ENCODE measurements around the gene UBE2E3.
"Not testable (repeated sequence)": the region's sequence is repeated elsewhere in the genome, so short reads cannot be mapped to it uniquely, and the experiment has no call there.

UBE2E3 gene

GRCh38 chr2:180980106-180980942 lies at the start of gene UBE2E3:
UBE2E3 (plus strand) TSS chr2:180980605; CDS start chr2:180982043, 1,438 bp downstream.
- H3K27ac ChIP-seq (ENCODE audit: low read length), result peak within 1 kb of the TSS; percentile 64
- H3K9me3 ChIP-seq (ENCODE audit: insufficient read depth, low read depth, low read length), result no peaks in the 10 kb centered on the region
- peak within 1 kb of the TSS; percentile 93 for H3K9ac ChIP-seq (ENCODE audit: low read depth, low read length)
- H3K4me1 ChIP-seq (ENCODE audit: insufficient read depth, low read length), result peaks cover 28% of the 10 kb centered on the region
- H3K4me3 ChIP-seq (ENCODE audit: low read length), result peak within 1 kb of the TSS; percentile 81
- H3K36me3 ChIP-seq (ENCODE audit: insufficient read depth, low read depth, low read length), result peaks cover 22% of the 10 kb centered on the region; the same call in 1 of the 2 replicates
- peaks cover 3% of the 10 kb centered on the region; the same call in 1 of the 2 replicates for H3K27me3 ChIP-seq (ENCODE audit: insufficient read depth, low read length)

GRCh38 chr2:180931841-180932240 lies 48.6 kb upstream of the UBE2E3 start:
- no peak overlapping the region for H3K4me3 ChIP-seq (ENCODE audit: low read length)
- H3K36me3 ChIP-seq (ENCODE audit: insufficient read depth, low read depth, low read length), result no peaks in the 10 kb centered on the region
- H3K9me3 ChIP-seq (ENCODE audit: insufficient read depth, low read depth, low read length), result no peaks in the 10 kb centered on the region
- H3K4me1 ChIP-seq (ENCODE audit: insufficient read depth, low read length), result no peaks in the 10 kb centered on the region
- no peaks in the 10 kb centered on the region for H3K27me3 ChIP-seq (ENCODE audit: insufficient read depth, low read length)
- no peak overlapping the region for H3K9ac ChIP-seq (ENCODE audit: low read depth, low read length)
- no peak overlapping the region for H3K27ac ChIP-seq (ENCODE audit: low read length)

- no peaks in the 10 kb centered on the region for H3K9me3 ChIP-seq (ENCODE audit: insufficient read depth, low read depth, low read length)
- no peaks in the 10 kb centered on the region for H3K27me3 ChIP-seq (ENCODE audit: insufficient read depth, low read length)
- H3K4me3 ChIP-seq (ENCODE audit: low read length), result no peak overlapping the region
- no peaks in the 10 kb centered on the region for H3K36me3 ChIP-seq (ENCODE audit: insufficient read depth, low read depth, low read length)
- H3K9ac ChIP-seq (ENCODE audit: low read depth, low read length), result no peak overlapping the region
- no peak overlapping the region for H3K27ac ChIP-seq (ENCODE audit: low read length)
- H3K4me1 ChIP-seq (ENCODE audit: insufficient read depth, low read length), result no peaks in the 10 kb centered on the region
Measured at GRCh38 chr2:180933332-180933731, 47.1 kb upstream of the UBE2E3 start.

- Histone ChIP-seq H3K36me3 (ENCODE audit: insufficient read depth, low read depth, low read length) (no peaks in the 10 kb centered on the region), H3K27ac (ENCODE audit: low read length) (no peak overlapping the region), H3K4me1 (ENCODE audit: insufficient read depth, low read length) (no peaks in the 10 kb centered on the region)
Measured at GRCh38 chr2:180934911-180935310, 45.5 kb upstream of the UBE2E3 start.

GRCh38 chr2:180937480-180937879 lies 42.9 kb upstream of the UBE2E3 start:
- H3K4me1 ChIP-seq (ENCODE audit: insufficient read depth, low read length); H3K9me3 ChIP-seq (ENCODE audit: insufficient read depth, low read depth, low read length); H3K27me3 ChIP-seq (ENCODE audit: insufficient read depth, low read length); H3K4me3 ChIP-seq (ENCODE audit: low read length); H3K36me3 ChIP-seq (ENCODE audit: insufficient read depth, low read depth, low read length); H3K9ac ChIP-seq (ENCODE audit: low read depth, low read length); H3K27ac ChIP-seq (ENCODE audit: low read length): not testable (repeated sequence)

More at GRCh38 chr2:180934911-180935310, 45.5 kb upstream of the UBE2E3 start:
- H3K9ac ChIP-seq (ENCODE audit: low read depth, low read length), result no peak overlapping the region
- H3K4me3 ChIP-seq (ENCODE audit: low read length), result no peak overlapping the region
- H3K9me3 ChIP-seq (ENCODE audit: insufficient read depth, low read depth, low read length), result no peaks in the 10 kb centered on the region
- no peaks in the 10 kb centered on the region for H3K27me3 ChIP-seq (ENCODE audit: insufficient read depth, low read length)

GRCh38 chr2:180938451-180938850 lies 42.0 kb upstream of the UBE2E3 start:
- Histone ChIP-seq H3K27ac (ENCODE audit: low read length) (no peak overlapping the region), H3K36me3 (ENCODE audit: insufficient read depth, low read depth, low read length) (no peaks in the 10 kb centered on the region), H3K9ac (ENCODE audit: low read depth, low read length) (no peak overlapping the region), H3K4me1 (ENCODE audit: insufficient read depth, low read length) (no peaks in the 10 kb centered on the region; the same call in 1 of the 2 replicates), H3K27me3 (ENCODE audit: insufficient read depth, low read length) (no peaks in the 10 kb centered on the region), H3K9me3 (ENCODE audit: insufficient read depth, low read depth, low read length) (no peaks in the 10 kb centered on the region), H3K4me3 (ENCODE audit: low read length) (no peak overlapping the region)

- no peak overlapping the region for H3K4me3 ChIP-seq (ENCODE audit: low read length)
Measured at GRCh38 chr2:180943275-180943674, 37.1 kb upstream of the UBE2E3 start.

GRCh38 chr2:180944372-180944771 lies 36.0 kb upstream of the UBE2E3 start:
- Histone ChIP-seq H3K9me3 (ENCODE audit: insufficient read depth, low read depth, low read length) (no peaks in the 10 kb centered on the region), H3K4me3 (ENCODE audit: low read length) (no peak overlapping the region), H3K27me3 (ENCODE audit: insufficient read depth, low read length) (no peaks in the 10 kb centered on the region), H3K27ac (ENCODE audit: low read length) (no peak overlapping the region), H3K9ac (ENCODE audit: low read depth, low read length) (no peak overlapping the region), H3K36me3 (ENCODE audit: insufficient read depth, low read depth, low read length) (no peaks in the 10 kb centered on the region), H3K4me1 (ENCODE audit: insufficient read depth, low read length) (no peaks in the 10 kb centered on the region; the same call in 1 of the 2 replicates)

More at GRCh38 chr2:180943275-180943674, 37.1 kb upstream of the UBE2E3 start:
- no peak overlapping the region for H3K9ac ChIP-seq (ENCODE audit: low read depth, low read length)
- no peaks in the 10 kb centered on the region for H3K36me3 ChIP-seq (ENCODE audit: insufficient read depth, low read depth, low read length)
- no peaks in the 10 kb centered on the region; the same call in 1 of the 2 replicates for H3K4me1 ChIP-seq (ENCODE audit: insufficient read depth, low read length)
- no peaks in the 10 kb centered on the region for H3K9me3 ChIP-seq (ENCODE audit: insufficient read depth, low read depth, low read length)
- no peak overlapping the region for H3K27ac ChIP-seq (ENCODE audit: low read length)
- H3K27me3 ChIP-seq (ENCODE audit: insufficient read depth, low read length), result no peaks in the 10 kb centered on the region

GRCh38 chr2:180947208-180947689 lies 33.2 kb upstream of the UBE2E3 start:
- H3K27ac ChIP-seq (ENCODE audit: low read length), result no peak overlapping the region

GRCh38 chr2:180949896-180950295 lies 30.5 kb upstream of the UBE2E3 start:
- Histone ChIP-seq H3K9ac (ENCODE audit: low read depth, low read length) (no peak overlapping the region), H3K4me1 (ENCODE audit: insufficient read depth, low read length) (no peaks in the 10 kb centered on the region), H3K36me3 (ENCODE audit: insufficient read depth, low read depth, low read length) (no peaks in the 10 kb centered on the region), H3K9me3 (ENCODE audit: insufficient read depth, low read depth, low read length) (no peaks in the 10 kb centered on the region), H3K27ac (ENCODE audit: low read length) (no peak overlapping the region), H3K27me3 (ENCODE audit: insufficient read depth, low read length) (no peaks in the 10 kb centered on the region), H3K4me3 (ENCODE audit: low read length) (no peak overlapping the region)

More at GRCh38 chr2:180947208-180947689, 33.2 kb upstream of the UBE2E3 start:
- H3K27me3 ChIP-seq (ENCODE audit: insufficient read depth, low read length), result no peaks in the 10 kb centered on the region
- no peaks in the 10 kb centered on the region; the same call in 1 of the 2 replicates for H3K4me1 ChIP-seq (ENCODE audit: insufficient read depth, low read length)
- no peaks in the 10 kb centered on the region for H3K36me3 ChIP-seq (ENCODE audit: insufficient read depth, low read depth, low read length)
- no peak overlapping the region for H3K9ac ChIP-seq (ENCODE audit: low read depth, low read length)
- no peaks in the 10 kb centered on the region for H3K9me3 ChIP-seq (ENCODE audit: insufficient read depth, low read depth, low read length)
- no peak overlapping the region for H3K4me3 ChIP-seq (ENCODE audit: low read length)

GRCh38 chr2:180952082-180952481 lies 28.3 kb upstream of the UBE2E3 start:
- no peaks in the 10 kb centered on the region for H3K36me3 ChIP-seq (ENCODE audit: insufficient read depth, low read depth, low read length)
- H3K27ac ChIP-seq (ENCODE audit: low read length), result no peak overlapping the region
- H3K4me3 ChIP-seq (ENCODE audit: low read length), result no peak overlapping the region
- no peak overlapping the region for H3K9ac ChIP-seq (ENCODE audit: low read depth, low read length)
- H3K9me3 ChIP-seq (ENCODE audit: insufficient read depth, low read depth, low read length), result no peaks in the 10 kb centered on the region
- H3K27me3 ChIP-seq (ENCODE audit: insufficient read depth, low read length), result no peaks in the 10 kb centered on the region
- H3K4me1 ChIP-seq (ENCODE audit: insufficient read depth, low read length), result no peaks in the 10 kb centered on the region

Measured in iPS-20b (cell line).